Chondrocyte (in vitro differentiated cells): ENCODE data around the gene LGSN. TPM values are rescaled to one million over a fixed set of nuclear protein-coding genes. Genes with fewer than 3 reads are reported as not detected.

Experiments
- DNase-seq: peaks from one replicate; pipeline ENCODE4 v3.0.0; 2021; ENCODE audit warnings: mixed read lengths, low spot score
- H3K27ac Mint-ChIP-seq: one replicate; pipeline ENCODE4 v1.8.0; 2021; ENCODE audit warnings: mild to moderate bottlenecking, moderate library complexity, mixed read lengths; ENCODE audit not compliant: unreplicated experiment
- H3K27me3 Mint-ChIP-seq: 2 replicates; pipeline ENCODE4 v1.8.0; 2021; ENCODE audit warnings: low read depth, mixed read lengths
- H3K36me3 Mint-ChIP-seq: 2 replicates; pipeline ENCODE4 v1.8.0; 2021; ENCODE audit warnings: low read depth, mixed read lengths
- H3K4me1 Mint-ChIP-seq: 2 replicates; pipeline ENCODE4 v1.8.0; 2021; ENCODE audit warnings: low read depth, mild to moderate bottlenecking, mixed read lengths
- H3K4me3 Mint-ChIP-seq: one replicate; pipeline ENCODE4 v1.8.0; 2021; ENCODE audit warnings: mild to moderate bottlenecking, moderate library complexity, mixed read lengths; ENCODE audit not compliant: unreplicated experiment
- H3K9me3 Mint-ChIP-seq: 2 replicates; pipeline ENCODE4 v1.8.0; 2021; ENCODE audit warnings: low read depth, mixed read lengths
- total RNA-seq: library from RNA; stranded (reverse); gene quantifications from 3 replicates; pipeline ENCODE4 v1.2.1, GENCODE V29; 2021
- TF ChIP-seq, protein P1 (sequence below): fragments of 200-600 bp; sonication (generic); IDR thresholded peaks from 2 replicates; pipeline ENCODE4 v1.5.0; 2021; ENCODE audit warnings: antibody characterized with exemption, mild to moderate bottlenecking, moderate library complexity

LGSN gene
- total RNA-seq, 1 donor from 2014 or later: 1.4 TPM

DNA sequence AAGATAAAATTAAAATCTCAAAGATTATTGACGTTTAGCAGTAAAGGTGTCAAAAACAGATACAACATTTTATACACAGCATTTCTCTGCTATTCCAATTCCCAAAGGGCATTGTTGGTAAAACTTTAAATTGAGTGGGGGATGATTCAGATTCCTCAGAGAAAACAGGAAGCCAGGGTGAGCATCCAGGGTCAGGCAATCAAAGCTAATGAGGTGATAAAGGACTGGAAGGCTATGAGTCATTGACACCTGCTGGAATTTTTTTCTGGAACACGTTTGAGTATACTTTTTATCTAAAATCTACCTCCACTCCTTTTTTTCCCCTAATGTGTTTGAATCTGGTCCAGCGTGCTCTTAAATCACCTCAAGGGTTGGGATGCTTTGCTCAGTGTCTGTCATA, 56.3 kb downstream of the LGSN start:
- Mint-ChIP-seq H3K9me3 (no peaks in the 10 kb centered on the region), H3K4me1 (peaks cover 7% of the 10 kb centered on the region), H3K4me3 (no peak overlapping the region), H3K27me3 (peaks cover 2% of the 10 kb centered on the region), H3K27ac (no peak overlapping the region), H3K36me3 (no peaks in the 10 kb centered on the region)
- TF ChIP-seq, protein P1, sequence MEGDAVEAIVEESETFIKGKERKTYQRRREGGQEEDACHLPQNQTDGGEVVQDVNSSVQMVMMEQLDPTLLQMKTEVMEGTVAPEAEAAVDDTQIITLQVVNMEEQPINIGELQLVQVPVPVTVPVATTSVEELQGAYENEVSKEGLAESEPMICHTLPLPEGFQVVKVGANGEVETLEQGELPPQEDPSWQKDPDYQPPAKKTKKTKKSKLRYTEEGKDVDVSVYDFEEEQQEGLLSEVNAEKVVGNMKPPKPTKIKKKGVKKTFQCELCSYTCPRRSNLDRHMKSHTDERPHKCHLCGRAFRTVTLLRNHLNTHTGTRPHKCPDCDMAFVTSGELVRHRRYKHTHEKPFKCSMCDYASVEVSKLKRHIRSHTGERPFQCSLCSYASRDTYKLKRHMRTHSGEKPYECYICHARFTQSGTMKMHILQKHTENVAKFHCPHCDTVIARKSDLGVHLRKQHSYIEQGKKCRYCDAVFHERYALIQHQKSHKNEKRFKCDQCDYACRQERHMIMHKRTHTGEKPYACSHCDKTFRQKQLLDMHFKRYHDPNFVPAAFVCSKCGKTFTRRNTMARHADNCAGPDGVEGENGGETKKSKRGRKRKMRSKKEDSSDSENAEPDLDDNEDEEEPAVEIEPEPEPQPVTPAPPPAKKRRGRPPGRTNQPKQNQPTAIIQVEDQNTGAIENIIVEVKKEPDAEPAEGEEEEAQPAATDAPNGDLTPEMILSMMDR: no peak
- no peak for DNase-seq

DNA sequence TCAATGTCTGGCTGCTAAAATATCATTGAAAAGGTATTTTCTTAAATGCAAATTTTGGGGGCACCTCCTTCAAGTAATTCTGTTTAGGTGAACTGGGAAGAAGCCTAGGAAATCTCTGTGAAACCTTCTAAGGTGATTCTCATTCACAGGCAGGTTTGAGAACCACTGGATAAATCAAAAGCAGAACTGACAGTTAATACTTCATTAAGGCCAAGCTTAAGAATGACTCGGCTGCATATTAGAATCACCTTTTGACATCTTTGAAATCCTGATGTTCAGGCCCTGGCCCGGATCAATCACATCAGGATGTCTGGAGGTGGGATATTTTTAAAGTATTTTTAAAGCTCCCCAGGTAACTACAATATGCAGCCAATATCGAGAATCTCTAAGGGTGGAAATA, 58.0 kb downstream of the LGSN start:
- no peaks in the 10 kb centered on the region for H3K36me3 Mint-ChIP-seq
- H3K27me3 Mint-ChIP-seq: no peaks in the 10 kb centered on the region
- TF ChIP-seq, protein P1: no peak
- no peak overlapping the region for H3K4me3 Mint-ChIP-seq
- no peaks in the 10 kb centered on the region for H3K4me1 Mint-ChIP-seq
- DNase-seq: no peak
- no peak overlapping the region for H3K27ac Mint-ChIP-seq
- H3K9me3 Mint-ChIP-seq: no peaks in the 10 kb centered on the region

DNA sequence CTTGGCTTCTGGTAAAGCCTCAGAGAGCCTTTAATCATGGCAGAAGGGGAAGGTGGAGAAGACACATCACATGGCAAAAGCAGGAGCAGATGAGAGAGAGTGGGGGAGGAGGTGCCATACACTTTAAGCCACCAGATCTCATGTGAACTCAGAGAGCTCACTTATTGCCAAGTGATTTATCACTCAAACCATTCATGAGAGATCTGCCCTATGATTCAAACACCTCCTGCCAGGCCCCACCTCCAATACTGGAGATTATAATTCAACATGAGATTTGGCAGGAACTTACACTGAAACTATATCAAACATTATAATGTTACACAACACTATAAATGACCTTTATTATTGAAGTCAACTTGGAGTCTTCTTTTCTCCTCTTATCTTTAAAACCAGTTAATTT, 60.6 kb downstream of the LGSN start:
- H3K9me3 Mint-ChIP-seq: no peaks in the 10 kb centered on the region
- DNase-seq: no peak
- peaks cover 1% of the 10 kb centered on the region for H3K36me3 Mint-ChIP-seq
- no peak overlapping the region for H3K27ac Mint-ChIP-seq
- TF ChIP-seq, protein P1: no peak
- no peaks in the 10 kb centered on the region for H3K27me3 Mint-ChIP-seq
- H3K4me1 Mint-ChIP-seq: no peaks in the 10 kb centered on the region
- H3K4me3 Mint-ChIP-seq: no peak overlapping the region

DNA sequence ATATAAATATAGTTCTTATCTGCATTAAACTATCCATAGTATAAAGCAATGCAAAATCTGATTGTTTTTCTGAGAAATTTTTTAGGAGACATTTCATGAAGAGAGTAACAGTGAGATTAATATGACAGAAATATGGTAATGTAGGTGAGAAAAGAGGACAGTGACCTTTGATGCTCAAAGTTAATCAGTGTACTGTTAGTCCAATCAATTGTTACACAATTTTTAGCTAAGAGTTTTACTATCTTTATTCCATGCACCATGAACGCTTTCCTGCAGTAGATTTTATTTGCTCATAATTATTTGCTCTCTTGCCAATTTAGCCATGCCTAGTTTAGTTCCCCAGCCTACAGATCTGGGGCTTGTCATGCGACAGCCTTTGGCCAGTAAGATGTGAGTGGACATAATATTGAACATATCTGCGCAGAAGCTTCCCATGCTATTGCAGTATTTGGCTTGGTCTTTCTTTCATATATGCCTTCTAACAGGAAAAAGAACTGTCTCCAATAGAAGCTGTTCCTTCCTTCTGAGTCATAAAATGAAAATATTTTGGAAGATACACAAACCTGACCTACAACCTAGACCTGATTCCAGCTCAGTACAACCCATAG, 69.8 kb downstream of the LGSN start:
- peaks cover 1% of the 10 kb centered on the region for H3K36me3 Mint-ChIP-seq
- TF ChIP-seq, protein P1: no peak
- H3K4me3 Mint-ChIP-seq: no peak overlapping the region
- peaks cover 2% of the 10 kb centered on the region for H3K27me3 Mint-ChIP-seq
- H3K9me3 Mint-ChIP-seq: no peaks in the 10 kb centered on the region
- DNase-seq: no peak
- no peaks in the 10 kb centered on the region for H3K4me1 Mint-ChIP-seq
- H3K27ac Mint-ChIP-seq: no peak overlapping the region

DNA sequence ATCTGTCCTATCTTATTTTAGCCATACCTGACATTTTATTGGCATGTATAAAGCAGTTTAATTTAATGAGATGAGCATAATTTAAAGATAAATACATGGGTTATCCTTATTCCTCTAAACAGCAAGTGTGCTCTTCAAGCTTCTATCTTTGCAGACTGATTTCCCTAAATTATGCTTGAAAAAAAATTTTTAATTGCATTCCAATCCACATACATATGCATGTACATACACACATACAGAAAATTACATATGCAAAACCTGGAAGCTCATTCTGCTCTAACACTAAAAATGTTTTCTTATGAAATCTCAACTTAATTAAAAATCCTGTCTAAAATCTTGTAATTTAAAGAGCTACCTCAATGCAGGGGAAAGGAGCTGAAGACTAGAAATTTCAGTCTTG, 73.2 kb downstream of the LGSN start:
- Mint-ChIP-seq H3K4me3 (no peak overlapping the region), H3K4me1 (no peaks in the 10 kb centered on the region), H3K9me3 (no peaks in the 10 kb centered on the region), H3K27ac (no peak overlapping the region), H3K36me3 (no peaks in the 10 kb centered on the region), H3K27me3 (peaks cover 3% of the 10 kb centered on the region)
- DNase-seq: no peak
- TF ChIP-seq, protein P1: no peak
